T1000 (cell line): ENCODE measurements around the gene EBI3.
"Not testable (repeated sequence)": the region's sequence is repeated elsewhere in the genome, so short reads cannot be mapped to it uniquely, and the experiment has no call there.

Source experiments
- DNase-seq: peaks from one replicate; lab custom pipeline; 2025; ENCODE audit warnings: mixed read lengths; lab: John Stamatoyannopoulos, UW

EBI3 gene

GRCh38 chr19:4234142-4234861 lies 5.0 kb downstream of the EBI3 start:
- no peak for DNase-seq

- DNase-seq: no peak
Measured at GRCh38 chr19:4234862-4235201, 5.5 kb downstream of the EBI3 start.

- DNase-seq: not testable (repeated sequence)
Measured at GRCh38 chr19:4237510-4237909, 8.2 kb downstream of the EBI3 start.

- no peak for DNase-seq
Measured at GRCh38 chr19:4238831-4239230, 9.5 kb downstream of the EBI3 start.

- no peak for DNase-seq
Measured at GRCh38 chr19:4241824-4242430, 12.6 kb downstream of the EBI3 start.

GRCh38 chr19:4245938-4246337 lies 16.6 kb downstream of the EBI3 start:
- DNase-seq: not testable (repeated sequence)

- DNase-seq: peak; percentile 95
Measured at GRCh38 chr19:4246767-4247593, 17.7 kb downstream of the EBI3 start, which contains the start of gene YJU2. YJU2 (plus strand) TSS chr19:4247080; CDS start chr19:4247147, 67 bp downstream.

GRCh38 chr19:4256563-4256962 lies 27.2 kb downstream of the EBI3 start:
- no peak for DNase-seq

- DNase-seq: no peak
Measured at GRCh38 chr19:4257025-4257424, 27.7 kb downstream of the EBI3 start.

GRCh38 chr19:4258181-4258580 lies 28.9 kb downstream of the EBI3 start:
- no peak for DNase-seq

GRCh38 chr19:4260613-4261191 lies 31.4 kb downstream of the EBI3 start:
- no peak for DNase-seq

GRCh38 chr19:4264812-4265211 lies 35.5 kb downstream of the EBI3 start:
- no peak for DNase-seq

- no peak for DNase-seq
Measured at GRCh38 chr19:4266253-4267000, 37.1 kb downstream of the EBI3 start.

- DNase-seq: no peak
Measured at GRCh38 chr19:4267101-4267900, 38.0 kb downstream of the EBI3 start.

- DNase-seq: no peak
Measured at GRCh38 chr19:4267901-4268815, 38.8 kb downstream of the EBI3 start.

GRCh38 chr19:4268816-4269430 lies 39.6 kb downstream of the EBI3 start:
- no peak for DNase-seq

GRCh38 chr19:4272894-4273293 lies 43.6 kb downstream of the EBI3 start:
- no peak for DNase-seq

GRCh38 chr19:4274321-4274686 lies 45.0 kb downstream of the EBI3 start:
- not testable (repeated sequence) for DNase-seq

GRCh38 chr19:4277191-4277696 lies 47.9 kb downstream of the EBI3 start:
- DNase-seq: no peak
